Breast epithelium (tissue), 4 donors: ENCODE measurements around the gene COLEC11. TPM values are rescaled to one million over a fixed set of nuclear protein-coding genes. Genes with fewer than 3 reads are reported as not detected.

Source experiments
- DNase-seq, 2 donors: peaks; one replicate each; pipeline ENCODE4 v3.0.0-alpha.2; 2019; ENCODE audit warnings: low spot score in 2 of 2
- H3K27ac ChIP-seq, 2 donors: fragments of 200-600 bp; sonication (generic) in 1 of 2; one replicate each; pipeline ENCODE4 v1.5.1; 2016 to 2019; ENCODE audit warnings: mild to moderate bottlenecking in 1 of 2
- H3K27me3 ChIP-seq, 2 donors: fragments of 200-600 bp; sonication (generic) in 1 of 2; one replicate each; pipeline versions ENCODE4 v1.5.1 to v1.6.0; 2017 to 2019; ENCODE audit warnings: control low read depth in 1 of 2, mild to moderate bottlenecking in 1 of 2
- H3K36me3 ChIP-seq: fragments of 200-600 bp; one replicate; pipeline ENCODE4 v1.5.1; 2019
- H3K4me1 ChIP-seq, 2 donors: fragments of 200-600 bp; sonication (generic); one replicate each; pipeline ENCODE4 v1.5.1; 2016 to 2019; ENCODE audit warnings: control low read depth in 1 of 2
- H3K4me3 ChIP-seq, 3 donors: fragments of 200-600 bp; sonication (generic); 1 replicate in 2 of 3; 2 replicates in 1 of 3; pipeline ENCODE4 v1.5.1; 2016 to 2019; ENCODE audit warnings: mild to moderate bottlenecking in 3 of 3, moderate library complexity in 2 of 3
- H3K9me3 ChIP-seq, 2 donors: fragments of 200-600 bp; sonication (generic) in 1 of 2; one replicate each; pipeline ENCODE4 v1.5.1; 2016 to 2019; ENCODE audit warnings: control low read depth in 1 of 2
- POLR2A ChIP-seq: fragments of 450-650 bp; IDR thresholded peaks from one replicate; pipeline ENCODE4 v1.6.1; 2016; ENCODE audit warnings: antibody characterized with exemption, mild to moderate bottlenecking, moderate library complexity
- POLR2AphosphoS5 ChIP-seq, 3 donors: sonication (generic); formaldehyde crosslinking; IDR thresholded peaks; one replicate each; pipeline ENCODE4 v1.6.1; 2017; ENCODE audit warnings: antibody characterized with exemption in 3 of 3
- intact Hi-C: fragments of 100-400 bp; cut with DNase I; formaldehyde crosslinking; loops from one replicate; pipeline ENCODE4 v1.15.1; 2023; ENCODE audit warnings: low total_unique reads
- total RNA-seq, 3 donors: library from RNA; depleted of rRNA; stranded (reverse); fragments of >200 nt; gene quantifications; one replicate each; pipeline ENCODE4 v1.1.0, GENCODE V29; 2016
- TF ChIP-seq, protein P1 (sequence below), 3 donors: fragments of 450-650 bp; IDR thresholded peaks; one replicate each; pipeline ENCODE4 v1.5.1; 2016 to 2017; ENCODE audit warnings: antibody characterized with exemption in 3 of 3, mild to moderate bottlenecking in 3 of 3, moderate library complexity in 3 of 3

The COLEC11 gene
- total RNA-seq, 3 donors from 2014 or later: 0.33 to 1.9 (median 1.0) TPM

DNA sequence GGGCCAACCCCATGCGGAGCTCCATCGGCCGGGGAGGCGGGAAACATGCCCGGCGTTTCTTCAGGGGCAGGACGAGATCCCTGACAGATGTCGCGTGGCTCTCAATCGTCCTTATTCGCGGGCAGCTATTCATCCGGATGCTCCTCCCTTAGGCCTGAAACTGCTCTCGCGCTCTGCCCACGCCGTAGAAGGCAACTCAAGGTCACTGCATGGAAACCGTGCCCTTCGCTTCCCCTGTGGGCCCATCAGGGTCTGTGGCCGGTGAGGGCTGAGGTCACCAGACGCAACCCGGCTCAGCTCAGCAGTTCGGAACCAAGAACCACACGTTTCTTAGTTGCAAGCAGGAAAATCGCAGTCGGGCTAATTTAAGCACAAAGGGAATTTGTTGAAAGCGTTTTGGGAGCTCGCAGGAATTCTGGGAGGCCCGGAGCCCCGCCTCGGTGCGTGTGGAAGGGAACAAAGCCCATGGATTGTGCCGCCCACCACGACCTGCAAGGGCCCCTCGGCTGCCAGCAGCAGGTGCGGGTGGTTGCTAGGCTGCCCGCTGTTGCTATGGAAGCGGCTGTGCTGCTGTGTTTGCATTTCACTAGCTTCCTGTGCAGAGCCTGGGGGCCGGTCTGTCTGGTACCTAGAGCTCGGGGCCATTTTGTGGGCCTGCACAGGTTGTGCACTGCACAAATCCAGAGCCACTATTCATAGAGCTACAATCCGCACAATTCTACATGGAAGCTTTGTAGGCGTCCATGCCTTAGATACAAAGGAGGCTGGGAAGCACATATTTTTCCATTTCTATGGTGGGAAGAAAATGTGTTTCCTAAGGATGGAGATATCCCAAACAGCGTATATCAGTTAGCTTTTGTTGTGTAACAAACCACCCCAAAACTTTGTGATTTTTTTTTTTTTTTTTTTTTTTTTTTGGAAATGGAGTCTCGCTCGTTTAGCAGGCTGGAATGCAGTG is 57.1 kb downstream of the COLEC11 start:
- TF ChIP-seq POLR2AphosphoS5 (IDR thresholded peaks at IDR 0.05) (no peak), POLR2A (no peak)
- TF ChIP-seq, protein P1, sequence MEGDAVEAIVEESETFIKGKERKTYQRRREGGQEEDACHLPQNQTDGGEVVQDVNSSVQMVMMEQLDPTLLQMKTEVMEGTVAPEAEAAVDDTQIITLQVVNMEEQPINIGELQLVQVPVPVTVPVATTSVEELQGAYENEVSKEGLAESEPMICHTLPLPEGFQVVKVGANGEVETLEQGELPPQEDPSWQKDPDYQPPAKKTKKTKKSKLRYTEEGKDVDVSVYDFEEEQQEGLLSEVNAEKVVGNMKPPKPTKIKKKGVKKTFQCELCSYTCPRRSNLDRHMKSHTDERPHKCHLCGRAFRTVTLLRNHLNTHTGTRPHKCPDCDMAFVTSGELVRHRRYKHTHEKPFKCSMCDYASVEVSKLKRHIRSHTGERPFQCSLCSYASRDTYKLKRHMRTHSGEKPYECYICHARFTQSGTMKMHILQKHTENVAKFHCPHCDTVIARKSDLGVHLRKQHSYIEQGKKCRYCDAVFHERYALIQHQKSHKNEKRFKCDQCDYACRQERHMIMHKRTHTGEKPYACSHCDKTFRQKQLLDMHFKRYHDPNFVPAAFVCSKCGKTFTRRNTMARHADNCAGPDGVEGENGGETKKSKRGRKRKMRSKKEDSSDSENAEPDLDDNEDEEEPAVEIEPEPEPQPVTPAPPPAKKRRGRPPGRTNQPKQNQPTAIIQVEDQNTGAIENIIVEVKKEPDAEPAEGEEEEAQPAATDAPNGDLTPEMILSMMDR (IDR thresholded peaks at IDR 0.05): no peak
- no peaks in the 10 kb centered on the region for H3K36me3 ChIP-seq
- intact Hi-C loops: no loop called here
- H3K27me3 ChIP-seq: no peaks in the 10 kb centered on the region
- H3K4me3 ChIP-seq: peak overlapping the region in 2 of 3 donors; percentile 41 to 62
- no peaks in the 10 kb centered on the region for H3K9me3 ChIP-seq
- peak overlapping the region; percentile 50 to 87 for H3K27ac ChIP-seq
- DNase-seq: peak in 1 of 2 donors; percentile 26
- no peaks in the 10 kb centered on the region for H3K4me1 ChIP-seq

DNA sequence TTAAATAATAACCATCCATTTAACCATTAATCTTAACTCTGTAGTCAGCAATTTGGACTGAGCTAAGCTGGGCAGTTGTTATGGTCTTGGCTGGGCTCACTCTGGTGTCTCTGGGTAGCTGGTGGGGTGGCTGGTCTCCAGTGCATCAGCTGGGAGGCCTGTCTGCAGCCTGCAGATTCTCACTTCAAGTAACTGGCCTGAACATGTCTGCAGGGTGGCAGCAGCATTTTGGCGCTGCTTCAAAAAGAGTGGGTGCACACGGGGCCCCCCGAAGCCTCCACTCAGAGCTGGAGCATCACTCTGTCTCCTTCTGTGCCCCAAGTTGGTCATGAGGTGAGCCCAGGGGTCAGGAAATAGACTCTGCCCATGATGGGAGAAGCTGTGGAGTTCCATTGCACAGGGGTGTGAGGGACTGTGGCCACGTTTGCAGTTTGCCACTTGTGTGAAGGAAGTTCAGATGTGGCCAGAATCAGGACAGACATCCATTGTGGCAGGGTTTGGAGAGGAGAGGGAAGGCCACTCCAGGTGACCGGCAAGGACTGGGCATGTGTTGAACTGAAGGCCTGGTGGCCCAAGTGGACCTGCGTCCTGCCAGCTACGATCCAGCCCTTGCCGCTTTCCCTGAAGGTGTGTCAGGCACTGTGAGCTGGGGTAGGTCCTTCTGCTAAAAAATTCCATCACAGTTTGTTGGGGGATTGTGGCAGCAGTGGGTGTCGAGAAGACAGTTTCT is 58.1 kb downstream of the COLEC11 start:
- TF ChIP-seq, protein P1 (IDR thresholded peaks at IDR 0.05): no peak
- no peak for TF ChIP-seq POLR2AphosphoS5 (IDR thresholded peaks at IDR 0.05)
- no peak for TF ChIP-seq POLR2A
- H3K9me3 ChIP-seq: no peaks in the 10 kb centered on the region
- intact Hi-C loops: no loop called here
- H3K4me1 ChIP-seq: no peaks in the 10 kb centered on the region
- no peaks in the 10 kb centered on the region for H3K36me3 ChIP-seq
- H3K4me3 ChIP-seq: no peak overlapping the region
- H3K27me3 ChIP-seq: no peaks in the 10 kb centered on the region
- H3K27ac ChIP-seq: no peak overlapping the region
- DNase-seq: no peak

DNA sequence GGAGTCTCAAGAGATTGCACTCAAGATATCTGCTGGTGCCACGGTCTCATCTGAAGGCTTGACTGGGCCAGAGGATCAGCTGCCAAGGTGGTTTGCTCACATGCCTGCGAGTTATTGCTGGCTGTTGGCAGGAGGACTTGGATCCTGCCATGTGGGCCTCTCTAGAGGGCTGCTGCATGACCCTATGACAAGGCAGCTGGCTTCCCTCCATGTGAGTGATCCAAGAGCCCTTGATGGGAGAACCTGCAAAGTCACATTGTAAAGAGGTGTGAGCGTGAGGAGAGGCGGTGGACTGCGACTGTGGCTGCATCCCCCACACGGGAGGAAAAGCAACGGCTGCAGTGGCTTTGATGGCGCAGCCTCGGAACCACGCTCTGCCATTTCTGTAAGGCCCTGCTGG is 59.1 kb downstream of the COLEC11 start:
- no peaks in the 10 kb centered on the region for H3K27me3 ChIP-seq
- no peak overlapping the region for H3K27ac ChIP-seq
- no peak for DNase-seq
- intact Hi-C loops: no loop called here
- no peaks in the 10 kb centered on the region for H3K36me3 ChIP-seq
- TF ChIP-seq, protein P1 (IDR thresholded peaks at IDR 0.05): no peak
- no peak overlapping the region for H3K4me3 ChIP-seq
- no peaks in the 10 kb centered on the region for H3K9me3 ChIP-seq
- H3K4me1 ChIP-seq: no peaks in the 10 kb centered on the region

DNA sequence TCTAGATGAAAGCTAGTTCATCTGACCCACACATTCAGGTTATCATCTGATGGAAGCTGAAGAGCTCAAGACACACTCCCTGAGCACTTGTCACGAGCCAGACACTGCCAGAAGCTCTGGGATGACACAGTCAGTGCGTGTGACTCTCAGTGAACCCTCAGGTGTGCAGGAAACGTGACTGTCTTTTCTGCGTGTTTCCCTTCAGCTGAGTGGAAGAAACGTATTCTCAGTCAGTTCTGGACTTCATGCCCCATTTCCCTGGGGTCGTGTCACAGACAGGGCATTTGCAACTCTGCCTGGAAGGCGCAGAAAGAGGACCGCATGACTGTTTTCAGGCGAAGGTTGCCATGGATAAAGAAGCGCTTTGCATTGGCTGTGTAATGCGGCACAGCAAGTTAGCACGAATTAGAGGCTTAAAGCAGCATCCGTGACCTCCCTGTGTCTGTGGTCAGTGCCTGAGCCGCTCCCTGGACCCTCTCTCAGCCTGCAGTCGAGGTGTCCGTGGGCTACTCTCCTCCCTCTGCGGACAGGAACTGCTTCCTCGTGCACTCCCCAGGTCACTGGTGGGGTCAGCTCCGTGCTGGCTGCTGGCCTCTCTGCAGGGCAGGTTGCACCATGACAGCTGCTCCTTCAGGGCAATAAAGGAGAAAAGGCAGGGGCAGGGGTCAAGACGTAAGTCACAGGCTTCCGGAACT is 59.8 kb downstream of the COLEC11 start:
- intact Hi-C loops: no loop called here
- no peaks in the 10 kb centered on the region for H3K9me3 ChIP-seq
- H3K36me3 ChIP-seq: no peaks in the 10 kb centered on the region
- no peak overlapping the region for H3K27ac ChIP-seq
- TF ChIP-seq POLR2A (no peak), POLR2AphosphoS5 (IDR thresholded peaks at IDR 0.05) (no peak)
- TF ChIP-seq, protein P1 (IDR thresholded peaks at IDR 0.05): no peak
- no peak for DNase-seq
- no peaks in the 10 kb centered on the region for H3K27me3 ChIP-seq
- no peak overlapping the region for H3K4me3 ChIP-seq
- H3K4me1 ChIP-seq: no peaks in the 10 kb centered on the region
